GM10847 (cell line): ENCODE results near the gene MTREX.

Source experiments
- POLR2A ChIP-seq: IDR thresholded peaks from 2 replicates; pipeline ENCODE4 v1.6.1; 2011; ENCODE audit not compliant: insufficient read length; ENCODE audit errors: extremely low read depth

MTREX gene

DNA sequence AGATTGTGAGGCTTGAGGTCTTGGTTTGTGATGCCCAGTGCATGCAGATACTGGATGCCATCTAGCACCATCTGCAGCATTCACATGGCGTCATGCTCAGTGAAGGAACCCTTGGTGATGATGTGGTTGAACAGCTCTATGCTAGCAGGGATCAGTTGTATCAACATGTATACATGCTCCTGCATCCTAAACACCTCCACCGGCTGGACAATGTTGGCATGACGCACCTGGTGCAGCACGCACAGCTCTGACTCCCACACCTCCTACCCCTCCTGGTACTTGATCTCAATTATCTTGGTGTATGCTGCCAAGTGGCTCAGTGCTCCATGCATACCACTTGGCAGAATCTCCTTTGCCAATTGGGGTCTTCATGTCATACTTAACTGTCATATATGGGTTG is 49.1 kb downstream of the MTREX start:
- TF ChIP-seq POLR2A, result no peak

DNA sequence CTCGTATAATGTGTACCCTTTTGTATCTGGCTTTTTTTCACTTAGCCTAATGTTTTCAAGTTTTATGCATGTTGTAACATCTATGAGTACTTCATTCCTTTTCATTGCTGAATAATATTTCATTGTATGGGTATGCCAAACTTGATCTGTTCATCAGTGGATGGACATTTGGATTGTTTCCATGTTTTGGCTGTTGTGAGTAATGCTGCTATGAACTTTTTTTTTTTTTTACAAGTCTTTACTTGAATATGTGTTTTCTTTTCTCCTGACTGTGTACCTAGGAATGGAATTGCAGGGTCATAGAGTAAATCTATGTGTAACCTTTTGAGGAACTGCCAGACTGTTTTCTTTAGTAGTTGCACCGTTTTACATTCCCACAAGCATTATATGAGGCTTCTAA is 52.4 kb downstream of the MTREX start:
- no peak for TF ChIP-seq POLR2A

DNA sequence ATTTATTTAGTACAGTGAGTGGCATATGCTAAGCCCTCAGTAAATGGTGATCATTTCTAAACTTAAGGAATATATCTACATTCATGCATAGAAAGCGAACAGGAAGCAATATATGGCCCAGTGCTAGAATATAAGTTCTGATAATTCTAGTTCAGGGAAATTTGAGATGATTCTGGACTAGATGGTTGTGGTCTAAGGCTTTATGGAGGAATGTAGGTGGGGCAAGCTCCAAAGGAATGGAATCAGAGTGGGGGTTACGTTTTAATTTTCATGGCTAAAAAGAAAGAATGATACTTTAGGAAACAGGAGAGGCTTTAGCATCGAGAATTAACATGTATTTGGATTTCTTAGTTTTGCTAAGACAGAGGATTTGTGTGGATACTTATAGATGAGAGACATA is 56.1 kb downstream of the MTREX start:
- TF ChIP-seq POLR2A, result no peak

- no peak for TF ChIP-seq POLR2A
Measured at GRCh38 chr5:55364537-55365055, 56.8 kb downstream of the MTREX start.

GRCh38 chr5:55370291-55370925 is 62.6 kb downstream of the MTREX start:
- TF ChIP-seq POLR2A, result no peak

- no peak for TF ChIP-seq POLR2A
Measured at GRCh38 chr5:55371145-55371544, 63.4 kb downstream of the MTREX start.

GRCh38 chr5:55372130-55372925 is 64.5 kb downstream of the MTREX start:
- TF ChIP-seq POLR2A, result no peak

DNA sequence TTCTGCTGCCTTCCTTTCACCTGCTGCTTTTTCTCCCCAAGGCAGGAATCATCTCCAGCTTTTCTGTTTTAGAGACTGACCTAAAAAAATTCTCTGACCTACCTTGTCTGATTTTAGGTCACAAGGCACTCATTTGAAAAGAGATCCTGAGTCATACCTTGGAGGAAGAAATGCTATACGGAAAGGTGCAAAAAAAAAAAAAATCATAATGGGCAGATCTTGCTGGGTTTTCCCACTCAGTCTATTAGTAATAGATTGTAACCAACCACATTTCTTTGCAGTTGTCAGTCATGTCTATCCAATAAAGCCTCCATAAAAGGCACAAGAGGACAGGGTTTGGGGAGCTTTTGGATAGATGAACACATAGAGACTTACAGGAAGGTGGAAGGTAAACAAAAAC is 70.0 kb downstream of the MTREX start:
- no peak for TF ChIP-seq POLR2A

- TF ChIP-seq POLR2A, result no peak
Measured at GRCh38 chr5:55383254-55383653, 75.5 kb downstream of the MTREX start.

DNA sequence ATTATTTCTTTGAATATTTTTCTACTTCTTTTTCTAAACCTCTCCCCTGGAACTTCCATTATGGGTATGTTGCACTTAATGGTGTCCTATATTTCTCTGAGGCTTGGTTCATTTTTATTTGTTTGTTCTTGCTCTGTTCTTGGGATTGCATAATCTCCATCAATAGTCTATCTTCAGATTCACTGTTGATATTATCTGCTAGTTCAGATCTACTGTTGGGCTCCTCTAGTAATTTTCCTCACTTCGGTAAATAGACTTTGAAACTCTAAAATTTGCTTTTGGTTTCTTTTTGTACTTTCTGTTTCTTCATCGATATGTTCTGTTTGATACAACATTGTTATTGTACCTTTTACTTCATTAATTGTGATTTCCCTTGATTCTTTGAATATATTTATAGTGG is 76.3 kb downstream of the MTREX start:
- no peak for TF ChIP-seq POLR2A

DNA sequence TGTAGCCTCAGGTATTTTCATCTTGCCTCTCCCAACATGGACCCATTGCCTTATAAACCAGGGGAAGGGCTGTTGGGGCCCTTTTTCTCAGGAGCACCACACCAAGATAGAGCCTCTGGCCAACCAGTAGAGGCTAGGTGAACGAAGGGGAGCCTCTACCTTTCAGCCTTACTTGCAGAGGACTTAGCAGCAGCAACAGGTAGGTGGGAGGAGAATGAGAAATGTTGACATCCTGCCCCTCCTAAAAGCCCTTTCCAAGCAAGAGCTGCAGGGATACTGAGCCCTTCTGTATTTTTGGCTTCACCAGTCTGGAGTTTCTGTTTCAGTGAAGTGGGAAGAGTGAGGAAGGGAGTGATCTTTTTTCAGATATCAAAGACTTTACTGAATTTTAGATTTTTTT is 77.4 kb downstream of the MTREX start:
- TF ChIP-seq POLR2A, result no peak

GRCh38 chr5:55385846-55386245 is 78.1 kb downstream of the MTREX start:
- no peak for TF ChIP-seq POLR2A

GRCh38 chr5:55386356-55386755 is 78.6 kb downstream of the MTREX start:
- TF ChIP-seq POLR2A, result no peak

- TF ChIP-seq POLR2A, result no peak
Measured at GRCh38 chr5:55387865-55388264, 80.1 kb downstream of the MTREX start.

DNA sequence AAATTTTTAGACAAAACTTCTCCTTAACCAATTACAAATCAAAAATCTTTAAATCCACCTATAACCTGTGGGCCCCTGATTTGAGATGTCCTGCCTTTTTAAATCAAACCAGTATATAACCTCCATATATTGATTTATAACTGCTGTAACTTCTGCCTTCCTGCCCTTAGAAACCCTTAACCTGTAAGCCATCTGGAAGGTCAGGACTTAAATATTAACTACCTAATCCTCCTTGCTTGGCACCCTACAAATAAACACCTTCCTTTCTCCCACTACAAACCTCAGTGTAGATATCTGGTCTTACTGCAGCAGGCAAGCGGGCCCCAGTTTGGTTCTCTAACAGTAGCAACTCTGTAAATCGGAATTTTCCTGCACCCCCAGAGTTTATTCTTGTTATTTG is 83.9 kb downstream of the MTREX start:
- TF ChIP-seq POLR2A, result no peak

DNA sequence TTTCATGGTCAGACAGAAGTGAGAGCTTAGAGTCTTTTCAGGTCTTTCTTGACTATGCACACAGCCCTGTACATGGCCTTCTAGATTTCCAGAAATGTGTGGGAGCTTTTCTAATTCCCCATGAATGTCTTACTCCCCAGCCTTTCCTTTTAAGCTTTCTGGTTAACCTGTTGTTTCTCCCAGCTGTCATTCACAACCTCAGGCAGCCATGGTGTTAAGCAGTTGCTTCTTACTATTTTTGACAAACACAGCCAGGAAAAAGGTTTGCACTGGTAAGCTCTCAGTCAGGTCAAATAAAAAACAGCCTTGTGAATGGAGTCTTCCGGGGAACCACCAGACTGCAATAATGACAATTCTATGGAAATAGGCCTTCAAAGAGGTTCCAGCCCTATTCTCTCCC is 84.9 kb downstream of the MTREX start:
- no peak for TF ChIP-seq POLR2A
